Endothelial cell of umbilical vein (primary cell): ENCODE results near the gene TMEM178A. TPM values are rescaled to one million over a fixed set of nuclear protein-coding genes. Genes with fewer than 3 reads are reported as not detected.

Experiments
- BruUV-seq: library from RNA; stranded (reverse); fragments of 400-500 nt; replicated peaks from 2 replicates; lab custom pipeline; 2021; lab: Mats Ljungman, UMichigan
- CTCF ChIA-PET: fragments of 300-600, 350-600 bp; sonication (Branson Sonifier 250); formaldehyde crosslinking; loops from one replicate; lab custom pipeline; 2021; ENCODE audit warnings: antibody characterized with exemption, inconsistent platforms; lab: Charles Lee
- POLR2A ChIA-PET: fragments of 300-600, 350-600 bp; sonication (Branson Sonifier 250); formaldehyde crosslinking; loops from one replicate; lab custom pipeline; 2021; ENCODE audit warnings: antibody characterized with exemption, inconsistent platforms; lab: Charles Lee
- DNase-seq: peaks from one replicate; pipeline ENCODE4 v3.0.0-alpha.2; 2011; ENCODE audit warnings: low read depth, low spot score
- FAIRE-seq: peaks from 2 replicates; lab custom pipeline; 2011; peaks lifted over from hg19 to GRCh38; lab: Jason Lieb, UNC
- H2AFZ ChIP-seq: 2 replicates; pipeline ENCODE4 v1.6.0; 2012; ENCODE audit warnings: low read depth, low read length, control low read depth, inconsistent platforms
- H3K27ac ChIP-seq: 2 replicates; pipeline ENCODE4 v1.5.1; 2011; ENCODE audit warnings: low read depth, mild to moderate bottlenecking, control low read depth, low read length, moderate library complexity; ENCODE audit not compliant: insufficient read depth
- H3K27me3 ChIP-seq, 2 experiments: 2 replicates each; pipeline versions ENCODE4 v1.6.0 to v1.6.1; 2011; ENCODE audit warnings: low read length in 2 of 2, mixed read lengths in 1 of 2; ENCODE audit not compliant: control insufficient read depth in 2 of 2, insufficient read depth in 2 of 2
- H3K36me3 ChIP-seq, 2 experiments: 2 replicates in 1 of 2; 3 replicates in 1 of 2; pipeline ENCODE4 v1.5.1; 2011; ENCODE audit warnings: low read length in 2 of 2, mild to moderate bottlenecking in 1 of 2, moderate library complexity in 1 of 2; ENCODE audit not compliant: control insufficient read depth in 2 of 2, insufficient read depth in 2 of 2; ENCODE audit errors: extremely low read depth in 1 of 2
- H3K4me1 ChIP-seq: 3 replicates; pipeline ENCODE4 v1.5.1; 2011; ENCODE audit warnings: mild to moderate bottlenecking, low read length; ENCODE audit not compliant: control insufficient read depth, insufficient read depth; ENCODE audit errors: extremely low read depth
- H3K4me2 ChIP-seq: 2 replicates; pipeline ENCODE4 v1.6.1; 2011; ENCODE audit warnings: low read length, control low read depth, mixed read lengths; ENCODE audit not compliant: insufficient read depth
- H3K4me3 ChIP-seq, 3 experiments: fragments of 200-600 bp in 1 of 3; sonication (generic), shearing (Covaris generic) in 1 of 3; replicated peaks in 1 of 3; 2 replicates each; pipeline ENCODE4 v1.5.1; 2011 to 2016; ENCODE audit warnings: control low read depth in 3 of 3, low read length in 3 of 3, mild to moderate bottlenecking in 2 of 3, inconsistent platforms in 1 of 3, low read depth in 1 of 3, moderate library complexity in 1 of 3; ENCODE audit not compliant: insufficient read depth in 1 of 3
- H3K79me2 ChIP-seq: 2 replicates; pipeline ENCODE4 v1.6.0; 2012; ENCODE audit warnings: low read length, inconsistent platforms; ENCODE audit not compliant: control insufficient read depth, insufficient read depth
- H3K9ac ChIP-seq: replicated peaks from 2 replicates; pipeline ENCODE3; 2011; ENCODE audit warnings: low read length, control low read depth; ENCODE audit not compliant: insufficient read depth; ENCODE audit errors: extremely low read depth
- H3K9me1 ChIP-seq: replicated peaks from 3 replicates; pipeline ENCODE4 v1.6.0; 2011; ENCODE audit warnings: mild to moderate bottlenecking, low read length; ENCODE audit not compliant: control insufficient read depth, insufficient read depth; ENCODE audit errors: extremely low read depth
- H3K9me3 ChIP-seq: replicated peaks from 2 replicates; pipeline ENCODE4 v1.5.1; 2012; ENCODE audit warnings: low read length, inconsistent platforms; ENCODE audit not compliant: control insufficient read depth, insufficient read depth
- H4K20me1 ChIP-seq: replicated peaks from 2 replicates; pipeline ENCODE3; 2011; ENCODE audit warnings: mild to moderate bottlenecking, low read length; ENCODE audit not compliant: control insufficient read depth, insufficient read depth; ENCODE audit errors: extremely low read depth
- CTCF ChIP-seq, 2 donors: IDR thresholded peaks; 1 replicate in 1 of 2; 2 replicates in 1 of 2; pipeline ENCODE4 v1.5.1; 2011; ENCODE audit warnings: low read length in 2 of 2, mild to moderate bottlenecking in 2 of 2, moderate library complexity in 2 of 2, control low read depth in 1 of 2, inconsistent platforms in 1 of 2, low read depth in 1 of 2; ENCODE audit not compliant: insufficient read depth in 1 of 2; ENCODE audit errors: extremely low read depth in 1 of 2
- EZH2 ChIP-seq: IDR thresholded peaks from 2 replicates; pipeline ENCODE4 v1.6.1; 2012; ENCODE audit warnings: borderline replicate concordance, low read depth, mild to moderate bottlenecking, moderate library complexity, low read length, inconsistent platforms; ENCODE audit not compliant: severe bottlenecking
- FOS ChIP-seq: IDR thresholded peaks from 2 replicates; pipeline ENCODE4 v1.6.1; 2011; ENCODE audit warnings: mild to moderate bottlenecking, low read length, moderate library complexity, borderline replicate concordance; ENCODE audit not compliant: insufficient read depth
- GATA2 ChIP-seq: IDR thresholded peaks from 2 replicates; pipeline ENCODE4 v1.7.0; 2011; ENCODE audit warnings: low read depth, mild to moderate bottlenecking, moderate library complexity, mixed read lengths, low read length; ENCODE audit not compliant: insufficient read length, insufficient read depth
- JUN ChIP-seq: IDR thresholded peaks from 2 replicates; pipeline ENCODE4 v1.6.1; 2011; ENCODE audit warnings: borderline replicate concordance, low read depth; ENCODE audit not compliant: insufficient read length, insufficient read depth
- MAX ChIP-seq: IDR thresholded peaks from 2 replicates; pipeline ENCODE4 v1.6.1; 2011; ENCODE audit not compliant: insufficient read depth, insufficient read length
- MYC ChIP-seq: IDR thresholded peaks from one replicate; pipeline ENCODE4 v1.6.1; 2011; ENCODE audit warnings: mild to moderate bottlenecking, low read depth, low read length
- POLR2A ChIP-seq: IDR thresholded peaks from 2 replicates; pipeline ENCODE4 v1.6.1; 2012; ENCODE audit warnings: low read depth, mild to moderate bottlenecking, control low read depth, low read length
- POLR2AphosphoS5 ChIP-seq: IDR thresholded peaks from 2 replicates; pipeline ENCODE4 v1.6.1; 2012; ENCODE audit warnings: low read depth, mild to moderate bottlenecking, control low read depth, low read length, moderate library complexity; ENCODE audit not compliant: insufficient read depth
- dilution Hi-C: fragments of 300-500 bp; cut with MboI; formaldehyde crosslinking; loops from one replicate; pipeline ENCODE4 v1.15.0; 2019; ENCODE audit warnings: low sequenced_read_pairs; ENCODE audit not compliant: extremely low pct_ligation_motif_present
- intact Hi-C: fragments of 100-400 bp; cut with micrococcal nuclease; formaldehyde crosslinking; loops from one replicate; pipeline ENCODE4 v1.10.0; 2022
- polyA plus RNA-seq, 4 experiments: library from polyadenylated mRNA; depleted of rRNA in 3 of 4; stranded (reverse) in 3 of 4; unstranded in 1 of 4; fragments of >200 nt; gene quantifications; 2 replicates each; pipeline versions ENCODE4 v1.2.1 to v1.2.3, GENCODE V29; 2011 to 2012; ENCODE audit warnings: missing spikeins in 1 of 4
- total RNA-seq: library from RNA; stranded (reverse); gene quantifications from 2 replicates; pipeline ENCODE4 v1.2.3, GENCODE V29; 2021

TMEM178A gene
- total and polyA plus RNA-seq, 2 donors (not counting 3 experiments of a cell fraction or from before 2014, with no cell fraction given), result 1.5 to 2.8 TPM

GRCh38 chr2:39636306-39636705 lies 29.4 kb upstream of the TMEM178A start:
- no peak for FAIRE-seq
- H3K9me1 ChIP-seq, result no peaks in the 10 kb centered on the region
- H3K36me3 ChIP-seq, result no peaks in the 10 kb centered on the region
- ChIA-PET POLR2A (no interaction called here), CTCF (no interaction called here)
- no peak overlapping the region for H3K9ac ChIP-seq
- dilution Hi-C loops (no loop called here), intact Hi-C loops (no loop called here)
- no peak for DNase-seq
- TF ChIP-seq POLR2AphosphoS5 (no peak), EZH2 (no peak), JUN (no peak), POLR2A (no peak), CTCF (IDR thresholded peaks at IDR 0.05; ENCODE audit: extremely low read depth in 1 of 2, insufficient read depth in 1 of 2, low read depth in 1 of 2, low read length in 2 of 2) (no peak), MYC (no peak), FOS (no peak), MAX (no peak), GATA2 (no peak)
- no peaks in the 10 kb centered on the region for H3K79me2 ChIP-seq
- H3K4me1 ChIP-seq, result no peaks in the 10 kb centered on the region
- H3K4me3 ChIP-seq, result no peak overlapping the region
- no TSS peak for BruUV-seq
- H3K27ac ChIP-seq, result no peak overlapping the region
- H2AFZ ChIP-seq, result no peak overlapping the region
- no peaks in the 10 kb centered on the region for H4K20me1 ChIP-seq
- H3K27me3 ChIP-seq, result peaks cover 0 to 5% of the 10 kb centered on the region in 2 experiments
- no peaks in the 10 kb centered on the region for H3K9me3 ChIP-seq
- H3K4me2 ChIP-seq, result no peak overlapping the region
